HG03103 (cell line): ENCODE results near the gene MMADHC.

ENCODE experiments used
- ATAC-seq: cut with Tn5 transposase; IDR thresholded peaks from one replicate; pipeline ENCODE4 v1.9.1; 2021; ENCODE audit warnings: low read depth; ENCODE audit not compliant: unreplicated experiment

The MMADHC gene

GRCh38 chr2:149587220-149587949 is at the start of gene MMADHC:
MMADHC (minus strand) TSS chr2:149587775; CDS start chr2:149587097, 678 bp downstream.
- ATAC-seq = peak; percentile 99

- ATAC-seq = no peak
Measured at GRCh38 chr2:149634103-149634502, 46.5 kb upstream of the MMADHC start.

GRCh38 chr2:149630445-149630844 is 42.9 kb upstream of the MMADHC start:
- ATAC-seq = no peak

- no peak for ATAC-seq
Measured at GRCh38 chr2:149629026-149629425, 41.5 kb upstream of the MMADHC start.

GRCh38 chr2:149627111-149627801 is 39.7 kb upstream of the MMADHC start:
- no peak for ATAC-seq

- no peak for ATAC-seq
Measured at GRCh38 chr2:149625671-149626070, 38.1 kb upstream of the MMADHC start.

GRCh38 chr2:149625271-149625670 is 37.7 kb upstream of the MMADHC start:
- ATAC-seq = no peak

- no peak for ATAC-seq
Measured at GRCh38 chr2:149622343-149622742, 34.8 kb upstream of the MMADHC start.

- no peak for ATAC-seq
Measured at GRCh38 chr2:149617476-149617875, 29.9 kb upstream of the MMADHC start.

- ATAC-seq = no peak
Measured at GRCh38 chr2:149616681-149617456, 29.3 kb upstream of the MMADHC start.

- no peak for ATAC-seq
Measured at GRCh38 chr2:149613704-149614103, 26.1 kb upstream of the MMADHC start.

- ATAC-seq = no peak
Measured at GRCh38 chr2:149612122-149612521, 24.5 kb upstream of the MMADHC start.

GRCh38 chr2:149611100-149611820 is 23.7 kb upstream of the MMADHC start:
- ATAC-seq = no peak

- ATAC-seq = no peak
Measured at GRCh38 chr2:149606251-149606811, 18.8 kb upstream of the MMADHC start.

GRCh38 chr2:149603248-149603647 is 15.7 kb upstream of the MMADHC start:
- ATAC-seq = no peak

- ATAC-seq = no peak
Measured at GRCh38 chr2:149601141-149601796, 13.7 kb upstream of the MMADHC start.

- ATAC-seq = peak; percentile 99
Measured at GRCh38 chr2:149597668-149598326, 10.2 kb upstream of the MMADHC start.

GRCh38 chr2:149597050-149597667 is 9.6 kb upstream of the MMADHC start:
- no peak for ATAC-seq

GRCh38 chr2:149596471-149596870 is 8.9 kb upstream of the MMADHC start:
- ATAC-seq = no peak
